HepG2 (cell line): Measurements from ENCODE around the gene TBC1D10B. TPM values are rescaled to one million over a fixed set of nuclear protein-coding genes. Genes with fewer than 3 reads are reported as not detected.

ENCODE experiments used
- EEA1 ChIP-seq: sonication (generic); formaldehyde crosslinking; IDR thresholded peaks from 2 replicates; pipeline ENCODE4 v1.5.1; 2020; ENCODE audit warnings: mild to moderate bottlenecking, missing genetic modification reagents, borderline replicate concordance
- EZH2 ChIP-seq: conservative IDR thresholded peaks from 2 replicates; pipeline ENCODE4 v1.6.1; 2012; ENCODE audit warnings: mild to moderate bottlenecking, low read depth, low read length, moderate library complexity
- FOSL2 ChIP-seq: sonication (generic); formaldehyde crosslinking; IDR thresholded peaks from 2 replicates; pipeline ENCODE4 v1.4.0; 2020; ENCODE audit warnings: missing genetic modification reagents
- GATAD2A ChIP-seq: IDR thresholded peaks from 2 replicates; pipeline ENCODE4 v1.6.1; 2016
- KLF11 ChIP-seq: IDR thresholded peaks from 2 replicates; pipeline ENCODE4 v1.6.1; 2016; ENCODE audit warnings: missing compliant biosample characterization
- MAFK ChIP-seq, 2 experiments: IDR thresholded peaks in 1 of 2; conservative IDR thresholded peaks in 1 of 2; 2 replicates each; pipeline ENCODE4 v1.6.1; 2011; ENCODE audit warnings: improper control_type of control experiment in 2 of 2, low read length in 2 of 2
- MAZ ChIP-seq, 2 experiments: sonication (generic) in 1 of 2; formaldehyde crosslinking in 1 of 2; IDR thresholded peaks; 2 replicates each; pipeline versions ENCODE4 v1.5.0 to v1.6.1; 2012 to 2020; ENCODE audit warnings: low read depth in 2 of 2, mild to moderate bottlenecking in 2 of 2, borderline replicate concordance in 1 of 2, improper control_type of control experiment in 1 of 2, low read length in 1 of 2, missing genetic modification reagents in 1 of 2, moderate library complexity in 1 of 2
- MED8 ChIP-seq: sonication (generic); formaldehyde crosslinking; IDR thresholded peaks from 2 replicates; pipeline ENCODE4 v1.8.1; 2023; ENCODE audit warnings: mild to moderate bottlenecking, missing genetic modification reagents; ENCODE audit not compliant: insufficient replicate concordance
- NR2F6 ChIP-seq, 2 experiments: IDR thresholded peaks; 2 replicates each; pipeline ENCODE4 v1.6.1; 2016; ENCODE audit warnings: antibody characterized with exemption in 1 of 2, mild to moderate bottlenecking in 1 of 2
- POLR2AphosphoS5 ChIP-seq: IDR thresholded peaks from 2 replicates; pipeline ENCODE4 v1.6.1; 2012; ENCODE audit warnings: low read depth, low read length
- PRPF4 ChIP-seq: fragments of 200-400 bp; formaldehyde crosslinking; IDR thresholded peaks from 2 replicates; pipeline ENCODE4 v1.6.1; 2016; ENCODE audit warnings: low read length, low read depth; ENCODE audit not compliant: poor library complexity, severe bottlenecking
- RBFOX2 ChIP-seq: fragments of 200-400 bp; formaldehyde crosslinking; IDR thresholded peaks from 2 replicates; pipeline ENCODE4 v1.6.1; 2017; ENCODE audit warnings: low read depth, mild to moderate bottlenecking, low read length
- YY1 ChIP-seq: IDR thresholded peaks from 2 replicates; pipeline ENCODE4 v1.6.1; 2011; ENCODE audit warnings: low read length, low read depth, moderate library complexity, mild to moderate bottlenecking; ENCODE audit not compliant: insufficient read depth, insufficient replicate concordance
- ZFX ChIP-seq: sonication (generic); formaldehyde crosslinking; IDR thresholded peaks from 2 replicates; pipeline ENCODE4 v1.4.0; 2020; ENCODE audit warnings: mild to moderate bottlenecking, low read depth, missing genetic modification reagents, moderate library complexity
- ZNF124 ChIP-seq: sonication (generic); formaldehyde crosslinking; IDR thresholded peaks from 2 replicates; pipeline ENCODE4 v1.4.0; 2020; ENCODE audit warnings: missing genetic modification reagents
- ZNF274 ChIP-seq: sonication (generic); formaldehyde crosslinking; IDR thresholded peaks from 2 replicates; pipeline ENCODE4 v1.5.1; 2020; ENCODE audit warnings: mild to moderate bottlenecking, missing genetic modification reagents
- ZNF343 ChIP-seq: sonication (generic); formaldehyde crosslinking; IDR thresholded peaks from 2 replicates; pipeline ENCODE4 v1.4.0; 2020; ENCODE audit warnings: mild to moderate bottlenecking, missing genetic modification reagents
- ZNF441 ChIP-seq: sonication (generic); formaldehyde crosslinking; IDR thresholded peaks from 2 replicates; pipeline ENCODE4 v1.7.0; 2021; ENCODE audit warnings: missing genetic modification reagents, borderline replicate concordance
- ZNF546 ChIP-seq: sonication (generic); formaldehyde crosslinking; conservative IDR thresholded peaks from 2 replicates; pipeline ENCODE4 v1.8.1; 2023; ENCODE audit warnings: mild to moderate bottlenecking, missing genetic modification reagents
- ZNF558 ChIP-seq: sonication (generic); formaldehyde crosslinking; IDR thresholded peaks from 2 replicates; pipeline ENCODE4 v1.9.0; 2022; ENCODE audit warnings: mild to moderate bottlenecking, missing genetic modification reagents, borderline replicate concordance
- ZNF607 ChIP-seq: sonication (generic); formaldehyde crosslinking; IDR thresholded peaks from 2 replicates; pipeline ENCODE4 v1.5.1; 2020; ENCODE audit warnings: missing genetic modification reagents, mild to moderate bottlenecking, borderline replicate concordance
- ZNF674 ChIP-seq: sonication (generic); formaldehyde crosslinking; IDR thresholded peaks from 2 replicates; pipeline ENCODE4 v1.5.0; 2020; ENCODE audit warnings: low read depth, mild to moderate bottlenecking, missing genetic modification reagents
- ZNF776 ChIP-seq: sonication (generic); formaldehyde crosslinking; IDR thresholded peaks from 2 replicates; pipeline ENCODE4 v1.4.0; 2020; ENCODE audit warnings: mild to moderate bottlenecking, missing genetic modification reagents
- ZNF878 ChIP-seq: sonication (generic); formaldehyde crosslinking; IDR thresholded peaks from 2 replicates; pipeline ENCODE4 v1.8.1; 2023; ENCODE audit warnings: mild to moderate bottlenecking, missing genetic modification reagents, moderate library complexity
- ZZZ3 ChIP-seq: sonication (generic); formaldehyde crosslinking; IDR thresholded peaks from 2 replicates; pipeline ENCODE4 v1.4.0; 2020; ENCODE audit warnings: missing genetic modification reagents, mild to moderate bottlenecking, borderline replicate concordance
- polyA plus RNA-seq, 8 experiments: library from polyadenylated mRNA; depleted of rRNA in 3 of 8; stranded (reverse) in 7 of 8; unstranded in 1 of 8; fragments of >200 nt; fragmentation: Illumina TruSeq in 4 of 8; extraction: Trizol in 4 of 8; gene quantifications; 2 replicates each; pipeline versions ENCODE4 v1.2.1 to v1.2.3, GENCODE V29; 2011 to 2016; ENCODE audit warnings: low read depth in 4 of 8, missing spikeins in 1 of 8, mixed read lengths in 1 of 8; ENCODE audit not compliant: insufficient read depth in 1 of 8
- total RNA-seq, 5 experiments: library from RNA; depleted of rRNA; stranded (reverse); fragments of >200 nt; fragmentation: Illumina TruSeq; extraction: Trizol; gene quantifications; 2 replicates each; pipeline ENCODE4 v1.2.3, GENCODE V29; 2016; ENCODE audit warnings: low read depth in 1 of 5
- TF ChIP-seq, protein P1 (sequence below): sonication (generic); formaldehyde crosslinking; IDR thresholded peaks from 2 replicates; pipeline ENCODE4 v1.5.1; 2020; ENCODE audit warnings: mild to moderate bottlenecking, missing genetic modification reagents, moderate library complexity
- TF ChIP-seq, protein P2 (sequence below): sonication (generic); formaldehyde crosslinking; IDR thresholded peaks from 2 replicates; pipeline ENCODE4 v1.8.0; 2022; ENCODE audit warnings: low read depth, missing genetic modification reagents
- TF ChIP-seq, protein P3 (sequence below): IDR thresholded peaks from 2 replicates; pipeline ENCODE4 v1.6.1; 2016; ENCODE audit warnings: missing genetic modification reagents, missing compliant biosample characterization

The TBC1D10B gene
- total and polyA plus RNA-seq, 2 of the 13 experiments (the other 11 are each of a cell fraction or from before 2014, with no cell fraction given), result 15.7 to 24.8 TPM

DNA sequence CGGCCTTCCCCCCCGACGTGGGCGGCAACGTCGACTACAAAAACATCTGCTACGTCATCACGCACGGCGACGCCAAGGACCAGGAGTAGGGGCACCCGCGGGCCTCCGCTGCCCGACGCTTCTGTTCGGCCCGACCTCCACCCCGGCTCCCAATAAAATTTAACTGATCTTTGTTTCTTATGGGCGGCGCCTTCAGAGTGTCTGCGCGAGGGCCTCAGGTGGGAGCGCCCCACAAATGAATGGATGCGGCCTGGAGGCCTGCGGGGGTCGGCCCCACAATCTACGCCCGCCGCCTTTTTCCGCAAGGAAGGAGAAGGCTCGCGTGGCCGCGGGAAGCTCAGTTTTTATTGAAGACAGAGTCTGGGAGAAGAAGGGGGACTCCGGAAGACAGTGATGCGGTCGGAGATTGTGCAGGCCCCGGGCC lies 7.5 kb upstream of the TBC1D10B start (continued):
- TF ChIP-seq, protein P1, sequence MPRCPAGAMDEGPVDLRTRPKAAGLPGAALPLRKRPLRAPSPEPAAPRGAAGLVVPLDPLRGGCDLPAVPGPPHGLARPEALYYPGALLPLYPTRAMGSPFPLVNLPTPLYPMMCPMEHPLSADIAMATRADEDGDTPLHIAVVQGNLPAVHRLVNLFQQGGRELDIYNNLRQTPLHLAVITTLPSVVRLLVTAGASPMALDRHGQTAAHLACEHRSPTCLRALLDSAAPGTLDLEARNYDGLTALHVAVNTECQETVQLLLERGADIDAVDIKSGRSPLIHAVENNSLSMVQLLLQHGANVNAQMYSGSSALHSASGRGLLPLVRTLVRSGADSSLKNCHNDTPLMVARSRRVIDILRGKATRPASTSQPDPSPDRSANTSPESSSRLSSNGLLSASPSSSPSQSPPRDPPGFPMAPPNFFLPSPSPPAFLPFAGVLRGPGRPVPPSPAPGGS (CRISPR knock-in tag), result 0 out of 2 replicates have a peak, but pooled peaks have one; percentile 5
- TF ChIP-seq GATAD2A (CRISPR knock-in tag), result 0 out of 2 replicates have a peak, but pooled peaks have one; percentile 1
- TF ChIP-seq EZH2, result no peak
- TF ChIP-seq POLR2AphosphoS5, result peak; percentile 64; the same call in 1 of the 2 replicates
- TF ChIP-seq ZNF441 (CRISPR knock-in tag), result peak; percentile 71; the same call in 1 of the 2 replicates
- TF ChIP-seq PRPF4, result peak; percentile 43
- TF ChIP-seq ZNF607 (CRISPR knock-in tag), result peak; percentile 48; the same call in 1 of the 2 replicates
- TF ChIP-seq YY1, result peak; percentile 8
- no peak for TF ChIP-seq EEA1 (CRISPR knock-in tag)
- TF ChIP-seq ZNF558 (CRISPR knock-in tag), result 0 out of 2 replicates have a peak, but pooled peaks have one; percentile 63
- TF ChIP-seq MED8 (CRISPR knock-in tag), result peak; percentile 36
- TF ChIP-seq NR2F6 (IDR thresholded peaks at IDR 0.05), result no peak
- no peak for TF ChIP-seq NR2F6 (CRISPR knock-in tag; IDR thresholded peaks at IDR 0.05)
- TF ChIP-seq ZNF124 (CRISPR knock-in tag), result no peak
- TF ChIP-seq MAZ (IDR thresholded peaks at IDR 0.05; ENCODE audit: borderline replicate concordance, low read depth, low read length), result no peak
- peak; percentile 60; the same call in 1 of the 2 replicates for TF ChIP-seq MAZ (CRISPR knock-in tag; IDR thresholded peaks at IDR 0.05; ENCODE audit: low read depth)
- TF ChIP-seq ZZZ3, result no peak
- peak; percentile 78; the same call in 1 of the 2 replicates for TF ChIP-seq RBFOX2
- TF ChIP-seq ZNF343, result 0 out of 2 replicates have a peak, but pooled peaks have one; percentile 19
- no peak for TF ChIP-seq ZNF274 (CRISPR knock-in tag)
- 0 out of 2 replicates have a peak, but pooled peaks have one; percentile 13 for TF ChIP-seq KLF11 (CRISPR knock-in tag)
- peak; percentile 91 for TF ChIP-seq ZNF878 (CRISPR knock-in tag)
- TF ChIP-seq, protein P2, sequence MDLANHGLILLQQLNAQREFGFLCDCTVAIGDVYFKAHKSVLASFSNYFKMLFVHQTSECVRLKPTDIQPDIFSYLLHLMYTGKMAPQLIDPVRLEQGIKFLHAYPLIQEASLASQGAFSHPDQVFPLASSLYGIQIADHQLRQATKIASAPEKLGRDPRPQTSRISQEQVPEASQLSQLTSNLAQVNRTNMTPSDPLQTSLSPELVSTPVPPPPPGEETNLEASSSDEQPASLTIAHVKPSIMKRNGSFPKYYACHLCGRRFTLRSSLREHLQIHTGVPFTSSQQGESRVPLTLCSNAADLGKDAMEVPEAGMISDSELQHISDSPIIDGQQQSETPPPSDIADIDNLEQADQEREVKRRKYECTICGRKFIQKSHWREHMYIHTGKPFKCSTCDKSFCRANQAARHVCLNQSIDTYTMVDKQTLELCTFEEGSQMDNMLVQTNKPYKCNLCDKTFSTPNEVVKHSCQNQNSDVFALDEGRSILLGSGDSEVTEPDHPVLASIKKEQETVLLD, result 0 out of 2 replicates have a peak, but pooled peaks have one; percentile 53
- TF ChIP-seq ZNF674, result peak; percentile 78; the same call in 1 of the 2 replicates
- TF ChIP-seq, protein P3, sequence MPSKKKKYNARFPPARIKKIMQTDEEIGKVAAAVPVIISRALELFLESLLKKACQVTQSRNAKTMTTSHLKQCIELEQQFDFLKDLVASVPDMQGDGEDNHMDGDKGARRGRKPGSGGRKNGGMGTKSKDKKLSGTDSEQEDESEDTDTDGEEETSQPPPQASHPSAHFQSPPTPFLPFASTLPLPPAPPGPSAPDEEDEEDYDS, result peak; percentile 62; the same call in 1 of the 2 replicates
- 0 out of 2 replicates have a peak, but pooled peaks have one; percentile 15 for TF ChIP-seq ZNF546 (CRISPR knock-in tag)
- no peak for TF ChIP-seq MAFK (conservative IDR thresholded peaks at IDR 0.05 in 1 of 2, IDR thresholded peaks at IDR 0.05 in 1 of 2; ENCODE audit: low read length in 2 of 2)
- no peak; the same call in 1 of the 2 replicates for TF ChIP-seq ZNF776 (CRISPR knock-in tag)
- peak; percentile 12; the same call in 1 of the 2 replicates for TF ChIP-seq FOSL2 (CRISPR knock-in tag)
- peak; percentile 97 for TF ChIP-seq ZFX (CRISPR knock-in tag)
